SK-N-SH (cell line): ENCODE measurements around the gene ZCCHC2. TPM values are rescaled to one million over a fixed set of nuclear protein-coding genes. Genes with fewer than 3 reads are reported as not detected.

Experiments
- CTCF ChIA-PET: fragments of 300-600, 350-600 bp; formaldehyde crosslinking; extraction: SDS; loops from one replicate; lab custom pipeline; 2021; lab: Yijun Ruan, JAX
- POLR2A ChIA-PET: fragments of 350-600 bp; sonication (Branson Sonifier 250); formaldehyde crosslinking; extraction: SDS; loops from one replicate; lab custom pipeline; 2020; ENCODE audit warnings: antibody characterized with exemption, inconsistent platforms; lab: Yijun Ruan, JAX
- DNase-seq: peaks from one replicate; pipeline ENCODE4 v3.0.0; 2012
- H2AFZ ChIP-seq: fragments of 200-600 bp; sonication (generic); 2 replicates; pipeline ENCODE4 v1.8.1; 2016; ENCODE audit warnings: antibody characterized with exemption, mild to moderate bottlenecking, low read depth
- H3F3A ChIP-seq: fragments of 200-600 bp; sonication (generic); replicated peaks from 2 replicates; pipeline ENCODE3; 2016; ENCODE audit warnings: antibody characterized with exemption, mild to moderate bottlenecking; ENCODE audit not compliant: insufficient read depth
- H3K27ac ChIP-seq, 2 experiments: fragments of 200-500 bp in 1 of 2; fragments of 200-600 bp in 1 of 2; sonication (Bioruptor generic) in 1 of 2; sonication (generic), shearing (Covaris generic) in 1 of 2; 2 replicates each; pipeline versions ENCODE4 v1.5.1 to v1.6.1; 2014 to 2016; ENCODE audit warnings: low read depth in 2 of 2, inconsistent platforms in 1 of 2, low read length in 1 of 2, mild to moderate bottlenecking in 1 of 2, mixed read lengths in 1 of 2
- H3K27me3 ChIP-seq: fragments of 200-600 bp; sonication (generic), shearing (Covaris generic); 2 replicates; pipeline ENCODE4 v1.6.1; 2016; ENCODE audit warnings: mixed run types; ENCODE audit not compliant: insufficient read depth
- H3K36me3 ChIP-seq, 2 experiments: fragments of 200-500 bp in 1 of 2; fragments of 200-600 bp in 1 of 2; sonication (Bioruptor generic) in 1 of 2; sonication (generic) in 1 of 2; replicated peaks in 1 of 2; 2 replicates each; pipeline versions ENCODE3 to v1.5.1; 2014 to 2016; ENCODE audit warnings: low read length in 1 of 2, mild to moderate bottlenecking in 1 of 2; ENCODE audit not compliant: insufficient read depth in 2 of 2, control insufficient read depth in 1 of 2
- H3K4me1 ChIP-seq, 2 experiments: fragments of 200-500 bp in 1 of 2; fragments of 200-600 bp in 1 of 2; sonication (Bioruptor generic) in 1 of 2; sonication (generic), shearing (Covaris generic) in 1 of 2; 2 replicates each; pipeline versions ENCODE4 v1.5.1 to v1.6.1; 2014 to 2016; ENCODE audit warnings: low read depth in 1 of 2, low read length in 1 of 2, mixed run types in 1 of 2; ENCODE audit not compliant: insufficient read depth in 2 of 2, control insufficient read depth in 1 of 2
- H3K4me2 ChIP-seq: fragments of 200-600 bp; sonication (generic), shearing (Covaris generic); 2 replicates; pipeline ENCODE4 v1.6.1; 2017; ENCODE audit warnings: mixed run types
- H3K4me3 ChIP-seq, 2 experiments: fragments of 200-500 bp in 1 of 2; fragments of 200-600 bp in 1 of 2; sonication (Bioruptor generic) in 1 of 2; sonication (generic), shearing (Covaris generic) in 1 of 2; 2 replicates each; pipeline versions ENCODE4 v1.5.1 to v1.8.1; 2014 to 2016; ENCODE audit warnings: low read depth in 2 of 2, inconsistent platforms in 1 of 2, low read length in 1 of 2, mild to moderate bottlenecking in 1 of 2, mixed read lengths in 1 of 2, moderate library complexity in 1 of 2
- H3K79me2 ChIP-seq: fragments of 200-600 bp; sonication (generic); 2 replicates; pipeline ENCODE4 v1.8.1; 2017; ENCODE audit warnings: mild to moderate bottlenecking; ENCODE audit not compliant: insufficient read depth
- H3K9ac ChIP-seq: fragments of 200-600 bp; sonication (generic); 2 replicates; pipeline ENCODE4 v1.6.1; 2017; ENCODE audit warnings: mixed run types
- H3K9me2 ChIP-seq: fragments of 200-600 bp; sonication (generic); 2 replicates; pipeline ENCODE4 v1.6.1; 2017; ENCODE audit warnings: mixed run types
- H3K9me3 ChIP-seq: fragments of 200-600 bp; sonication (generic); 2 replicates; pipeline ENCODE4 v1.6.1; 2017; ENCODE audit warnings: mixed run types, mild to moderate bottlenecking, moderate library complexity
- H4K20me1 ChIP-seq: fragments of 200-600 bp; sonication (generic); 2 replicates; pipeline ENCODE4 v1.6.1; 2017; ENCODE audit warnings: mild to moderate bottlenecking, mixed run types; ENCODE audit not compliant: insufficient read depth
- CHD2 ChIP-seq: fragments of 150-350 bp; IDR thresholded peaks from 2 replicates; pipeline ENCODE4 v1.6.1; 2018; ENCODE audit warnings: low read length; ENCODE audit not compliant: partially characterized antibody
- EP300 ChIP-seq, 2 experiments: IDR thresholded peaks; 2 replicates each; pipeline versions ENCODE4 v1.4.0 to v1.6.1; 2012; ENCODE audit warnings: borderline replicate concordance in 1 of 2, low read depth in 1 of 2, low read length in 1 of 2
- GABPA ChIP-seq: IDR thresholded peaks from 2 replicates; pipeline ENCODE4 v1.4.0; 2012; ENCODE audit warnings: low read depth, mild to moderate bottlenecking
- JUND ChIP-seq: IDR thresholded peaks from 2 replicates; pipeline ENCODE4 v1.4.0; 2012
- MAX ChIP-seq: IDR thresholded peaks from 2 replicates; pipeline ENCODE4 v1.4.0; 2012; ENCODE audit warnings: low read depth
- MEF2A ChIP-seq: IDR thresholded peaks from 2 replicates; pipeline ENCODE4 v1.4.0; 2012; ENCODE audit warnings: low read depth, borderline replicate concordance
- NFIC ChIP-seq: IDR thresholded peaks from 2 replicates; pipeline ENCODE4 v1.4.0; 2012; ENCODE audit warnings: borderline replicate concordance
- NRF1 ChIP-seq: IDR thresholded peaks from 2 replicates; pipeline ENCODE4 v1.6.1; 2012; ENCODE audit warnings: low read depth, mild to moderate bottlenecking, low read length
- RAD21 ChIP-seq: IDR thresholded peaks from 2 replicates; pipeline ENCODE4 v1.6.1; 2012; ENCODE audit warnings: mild to moderate bottlenecking, low read length
- RCOR1 ChIP-seq: fragments of 150-350 bp; IDR thresholded peaks from 2 replicates; pipeline ENCODE4 v1.6.1; 2017; ENCODE audit warnings: antibody characterized with exemption, low read length
- RXRA ChIP-seq: IDR thresholded peaks from 2 replicates; pipeline ENCODE4 v1.4.0; 2012; ENCODE audit warnings: low read depth, mild to moderate bottlenecking, borderline replicate concordance
- SIN3A ChIP-seq: IDR thresholded peaks from 2 replicates; pipeline ENCODE4 v1.6.1; 2012; ENCODE audit warnings: low read depth, mild to moderate bottlenecking, low read length, moderate library complexity, borderline replicate concordance
- SMC3 ChIP-seq: IDR thresholded peaks from 2 replicates; pipeline ENCODE4 v1.6.1; 2012; ENCODE audit warnings: low read depth, low read length, improper control_type of control experiment
- ZBTB33 ChIP-seq: IDR thresholded peaks from 2 replicates; pipeline ENCODE4 v1.4.0; 2012; ENCODE audit warnings: low read depth, borderline replicate concordance
- WGBS: methylation state at CpG from one replicate; pipeline ENCODE4 v1.1.6; 2017; ENCODE audit warnings: low lambda C conversion rate; 5-methylcytosine and 5-hydroxymethylcytosine counted together
- polyA plus RNA-seq, 3 experiments: library from polyadenylated mRNA; depleted of rRNA; stranded (reverse); fragments of >200 nt; gene quantifications; 2 replicates each; pipeline ENCODE4 v1.2.3, GENCODE V29; 2012

The ZCCHC2 gene
- polyA plus RNA-seq, 1 of the 3 experiments (the other 2 are of a cell fraction), result 7.3 TPM

GRCh38 chr18:62487161-62487560, 35.7 kb upstream of the ZCCHC2 start:
- no peaks in the 10 kb centered on the region for H3K36me3 ChIP-seq
- no peak overlapping the region for H2AFZ ChIP-seq
- CTCF ChIA-PET, result no interaction called here
- POLR2A ChIA-PET, result no interaction called here
- H3K9ac ChIP-seq, result no peak overlapping the region
- H3K9me3 ChIP-seq, result no peaks in the 10 kb centered on the region
- no peaks in the 10 kb centered on the region for H3K27me3 ChIP-seq
- TF ChIP-seq ZBTB33 (no peak), MAX (no peak), SMC3 (no peak), RCOR1 (no peak), SIN3A (no peak), EP300 (IDR thresholded peaks at IDR 0.05; ENCODE audit: borderline replicate concordance in 1 of 2, low read depth in 1 of 2, low read length in 1 of 2) (no peak), RAD21 (no peak), RXRA (no peak), JUND (no peak), NFIC (no peak), NRF1 (no peak), GABPA (no peak)
- no peaks in the 10 kb centered on the region for H3K9me2 ChIP-seq
- H3K27ac ChIP-seq, result no peak overlapping the region
- H4K20me1 ChIP-seq, result no peaks in the 10 kb centered on the region
- H3K4me3 ChIP-seq, result no peak overlapping the region
- peaks cover 0 to 9% of the 10 kb centered on the region in 2 experiments; a peak in 2 of 4 replicates for H3K4me1 ChIP-seq
- H3K4me2 ChIP-seq, result no peak overlapping the region
- DNase-seq, result no peak
- H3F3A ChIP-seq, result peaks cover 6% of the 10 kb centered on the region
- WGBS, result 94% methylated on average over 5 of the region's 5 CpGs
- no peaks in the 10 kb centered on the region for H3K79me2 ChIP-seq

- Histone ChIP-seq H3F3A (peaks cover 2% of the 10 kb centered on the region), H3K4me3 (no peak overlapping the region), H3K36me3 (no peaks in the 10 kb centered on the region), H3K9me2 (no peaks in the 10 kb centered on the region), H3K79me2 (no peaks in the 10 kb centered on the region), H4K20me1 (no peaks in the 10 kb centered on the region), H3K27ac (no peak overlapping the region), H3K9ac (no peak overlapping the region), H3K9me3 (no peaks in the 10 kb centered on the region), H2AFZ (no peak overlapping the region), H3K27me3 (no peaks in the 10 kb centered on the region), H3K4me1 (peaks cover 0 to 5% of the 10 kb centered on the region in 2 experiments; a peak in 2 of 4 replicates), H3K4me2 (no peak overlapping the region)
- TF ChIP-seq CHD2 (no peak), MEF2A (no peak), JUND (no peak)
- 61% methylated on average over 2 of the region's 3 CpGs for WGBS
- ChIA-PET CTCF (no interaction called here), POLR2A (no interaction called here)
- no peak for DNase-seq
Measured at GRCh38 chr18:62490967-62491695, 31.7 kb upstream of the ZCCHC2 start.
